NCI-H526 (cell line): Measurements from ENCODE around the gene TNKS2.

Experiments
- DNase-seq, 2 experiments: peaks; one replicate each; lab custom pipeline; 2025; lab: John Stamatoyannopoulos, UW

The TNKS2 gene

DNA sequence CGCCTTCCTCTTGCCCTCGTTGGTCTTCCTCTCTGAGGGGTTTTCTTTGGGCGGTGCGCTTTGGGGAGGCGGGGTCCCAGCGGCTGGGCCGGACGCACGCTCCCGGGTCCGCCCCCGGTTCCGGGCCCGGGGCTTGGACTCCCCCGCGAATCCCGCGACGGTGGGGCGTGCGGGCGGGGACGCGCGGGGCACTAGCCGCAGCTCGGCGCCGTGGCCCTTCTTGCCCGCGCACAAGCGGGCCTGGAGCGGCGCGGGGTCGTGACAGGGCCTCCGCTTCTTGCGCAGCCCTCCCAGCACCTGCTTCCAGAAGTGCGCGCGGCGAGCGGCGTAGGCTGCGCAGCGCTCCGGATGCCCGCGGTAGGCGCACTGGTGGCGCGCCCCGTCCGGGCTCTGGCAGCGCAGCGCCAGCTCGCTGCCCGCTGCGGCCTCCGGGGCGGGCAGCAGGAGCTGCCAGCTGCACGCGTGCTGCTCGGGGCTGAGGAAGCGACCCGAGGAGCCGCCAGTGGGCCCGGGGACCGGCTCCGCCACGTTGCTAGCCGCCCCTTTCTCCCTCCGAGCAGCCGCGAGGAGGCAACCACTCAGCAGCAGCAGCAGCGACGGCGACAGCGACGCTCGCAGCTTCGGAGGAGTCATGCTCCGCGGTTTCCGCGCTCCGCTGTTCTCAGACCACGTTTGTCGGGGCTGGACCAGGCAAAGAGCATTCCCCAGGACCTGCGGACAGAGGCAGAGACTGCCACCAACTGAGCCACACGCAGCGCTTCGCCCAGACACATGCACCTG lies 110.3 kb downstream of the TNKS2 start:
- DNase-seq = peak; percentile 64 to 87

DNA sequence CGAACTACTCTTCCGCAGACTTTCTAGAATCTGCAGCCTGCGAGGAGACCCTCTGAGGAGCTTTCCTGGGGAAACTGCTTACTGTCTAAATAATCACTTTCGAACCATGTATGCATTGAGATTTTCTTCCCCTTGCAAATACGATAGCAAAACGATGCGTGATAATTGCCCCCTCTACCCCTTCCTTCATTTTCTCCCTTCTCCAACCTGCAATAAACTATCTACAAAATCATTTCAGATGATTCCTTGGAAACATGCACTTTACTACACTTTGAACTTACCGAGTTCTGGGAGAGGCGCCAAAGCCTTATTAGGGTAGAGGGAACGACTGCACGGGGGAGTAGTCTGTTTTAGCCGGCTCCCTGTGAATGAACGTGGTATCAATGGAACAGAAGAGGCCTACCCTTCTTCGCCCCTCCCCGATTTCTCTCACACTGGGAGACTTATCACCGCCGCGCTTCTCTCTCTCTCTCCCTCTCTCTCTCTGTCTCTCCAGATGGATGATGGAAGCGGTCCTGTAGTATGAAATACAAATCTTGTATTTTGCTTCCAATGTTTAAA lies 111.0 kb downstream of the TNKS2 start, which contains the start of gene FGFBP3:
Gene FGFBP3, minus strand, starts transcription at position 370 of the 561 bp plus-strand sequence. CDS start 517 bp downstream, outside the sequence.
- peak; percentile 71 to 74 for DNase-seq

DNA sequence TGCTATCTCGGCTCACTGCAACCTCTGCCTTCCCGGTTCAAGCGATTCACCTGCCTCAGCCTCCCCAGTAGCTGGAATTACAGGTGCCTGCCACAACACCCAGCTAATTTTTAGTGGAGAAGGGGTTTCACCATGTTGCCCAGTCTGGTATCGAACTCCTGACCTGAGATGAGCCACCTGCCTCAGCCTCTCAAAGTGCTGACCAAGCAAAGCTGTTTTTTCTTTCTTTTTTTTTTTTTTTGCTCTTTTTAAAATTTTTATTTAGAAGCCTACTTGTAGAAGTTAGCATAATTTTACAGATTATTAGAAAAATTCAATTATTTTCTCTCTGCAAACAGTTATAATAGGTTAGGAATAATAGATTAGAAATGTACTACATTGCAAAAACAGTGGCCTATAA lies 112.2 kb downstream of the TNKS2 start:
- DNase-seq = no peak
